ENCODE results near the gene ENTPD6. TPM values are rescaled to one million over a fixed set of nuclear protein-coding genes. Genes with fewer than 3 reads are reported as not detected.

The ENTPD6 gene
- total and polyA plus RNA-seq, 2 of the 4 experiments (the other 2 are of a cell fraction): 61.1 to 98.6 TPM

DNA sequence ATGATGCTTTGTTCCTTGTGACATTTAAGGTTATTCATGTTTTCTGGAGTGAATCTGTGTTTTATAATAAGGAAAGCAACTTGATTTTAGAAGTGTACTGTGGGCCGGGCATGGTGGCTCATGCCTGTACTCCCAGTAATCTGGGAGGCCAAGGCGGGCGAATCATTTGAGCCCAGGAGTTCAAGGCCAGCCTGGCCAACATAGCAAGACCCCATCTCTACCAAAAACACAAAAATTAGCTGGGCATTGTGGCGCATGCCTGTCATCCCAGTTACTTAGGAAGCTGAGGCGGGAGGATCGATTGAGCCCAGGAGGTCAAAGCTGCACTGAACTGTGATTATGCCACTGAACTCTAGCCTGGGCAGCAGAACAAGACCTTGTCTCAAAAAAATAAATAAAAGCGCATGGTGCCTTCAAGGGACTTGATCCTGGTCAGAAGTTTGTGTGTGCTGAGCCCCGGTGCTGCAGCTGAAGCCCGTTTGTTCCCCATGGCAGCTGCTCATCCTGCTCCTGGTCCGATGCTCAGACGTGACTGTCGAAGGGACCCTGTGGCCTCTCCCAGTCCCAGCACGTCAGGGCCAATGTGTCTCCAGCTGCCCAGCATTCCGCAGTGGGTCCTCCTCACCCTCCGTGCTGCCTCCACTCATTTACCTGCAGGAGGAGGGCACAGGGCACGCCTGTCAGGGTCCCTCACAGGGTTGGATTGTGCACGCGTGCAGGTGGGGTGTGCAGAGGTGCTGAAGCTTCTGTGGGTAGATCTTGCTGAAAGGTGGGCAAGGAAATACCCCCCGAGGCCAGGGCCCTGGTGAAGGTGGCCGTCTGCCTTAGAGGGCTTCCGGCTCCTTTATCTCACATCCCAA, 18.3 kb downstream of the ENTPD6 start:
- Histone ChIP-seq H3K27ac (ENCODE audit: insufficient read depth, low read length) (no peak overlapping the region), H3K4me1 (ENCODE audit: control insufficient read depth, insufficient read depth, low read length) (no peaks in the 10 kb centered on the region), H3K14ac (replicated peaks; ENCODE audit: low read depth, low read length) (no peak overlapping the region), H3K4ac (ENCODE audit: low read depth, low read length) (no peak overlapping the region), H4K20me1 (ENCODE audit: insufficient read depth, low read length) (no peaks in the 10 kb centered on the region), H3K36me3 (ENCODE audit: control insufficient read depth, insufficient read depth, low read length) (peaks cover 35% of the 10 kb centered on the region), H3K9me1 (ENCODE audit: insufficient read depth, low read length) (no peaks in the 10 kb centered on the region; the same call in 1 of the 2 replicates), H3K4me2 (ENCODE audit: low read depth, low read length) (no peak overlapping the region), H2BK20ac (ENCODE audit: low read depth, low read length) (no peak overlapping the region), H2BK15ac (ENCODE audit: low read depth, low read length) (no peak overlapping the region), H2AK5ac (ENCODE audit: low read depth, low read length) (no peak overlapping the region), H2BK120ac (ENCODE audit: low read depth, low read length) (no peak overlapping the region), H2AK9ac (replicated peaks; ENCODE audit: low read depth, low read length, poor library complexity) (no peak overlapping the region), H2AFZ (replicated peaks; ENCODE audit: low read length, poor library complexity) (no peak overlapping the region), H3K4me3 (ENCODE audit: insufficient read depth, low read depth, low read length) (no peak overlapping the region), H3K27me3 (ENCODE audit: control insufficient read depth, insufficient read depth, low read length) (no peaks in the 10 kb centered on the region), H3K9ac (ENCODE audit: low read depth, low read length) (no peak overlapping the region), H3K56ac (ENCODE audit: extremely low read depth, insufficient read depth, low read length) (no peak overlapping the region), H4K8ac (ENCODE audit: low read depth in 2 of 2, low read length in 2 of 2) (no peak overlapping the region), H3K9me3 (ENCODE audit: control insufficient read depth, insufficient read depth, low read length) (no peaks in the 10 kb centered on the region), H3K18ac (ENCODE audit: low read depth, low read length) (no peak overlapping the region), H4K91ac (ENCODE audit: insufficient read depth, low read depth, low read length) (no peak overlapping the region), H4K5ac (ENCODE audit: low read depth, low read length) (no peak overlapping the region), H3K23ac (ENCODE audit: low read depth, low read length) (no peak overlapping the region), H3K79me1 (ENCODE audit: low read depth in 1 of 2, low read length in 2 of 2) (peaks cover 3 to 10% of the 10 kb centered on the region in 2 experiments; a peak in 3 of 4 replicates), H2BK5ac (ENCODE audit: low read depth, low read length, poor library complexity, severe bottlenecking) (no peak overlapping the region)
- in situ Hi-C loops (cut with MboI; ENCODE audit: low sequenced_read_pairs): loop anchor here (10.0 kb wide), 2 partner anchors 51 to 171 kb away; no protein-coding TSS in a partner anchor
- DNase-seq: no peak
- 93% methylated on average over 12 of the region's 21 CpGs; no CpG with 5 or more reads in 1 of the 2 experiments for WGBS, 2 experiments (ENCODE audit: extremely low coverage in 2 of 2, insufficient read length in 1 of 2)
- no peak for ATAC-seq (ENCODE audit: low read depth)
- TF ChIP-seq MAFK (IDR thresholded peaks at IDR 0.05; ENCODE audit: low read depth, low read length) (no peak), FOS (IDR thresholded peaks at IDR 0.05; ENCODE audit: low read depth, low read length) (no peak), SMC3 (IDR thresholded peaks at IDR 0.05; ENCODE audit: low read depth, low read length) (no peak), NFE2L2 (IDR thresholded peaks at IDR 0.05; ENCODE audit: low read depth, low read length) (no peak), MXI1 (IDR thresholded peaks at IDR 0.05; ENCODE audit: borderline replicate concordance, low read depth, low read length) (no peak), BHLHE40 (IDR thresholded peaks at IDR 0.05; ENCODE audit: low read depth, low read length) (no peak), CEBPB (IDR thresholded peaks at IDR 0.05; ENCODE audit: low read depth, low read length) (no peak), RCOR1 (IDR thresholded peaks at IDR 0.05; ENCODE audit: insufficient replicate concordance, low read length) (no peak), ELK1 (IDR thresholded peaks at IDR 0.05; ENCODE audit: borderline replicate concordance, low read depth, low read length) (no peak)
- TF ChIP-seq, protein P1, sequence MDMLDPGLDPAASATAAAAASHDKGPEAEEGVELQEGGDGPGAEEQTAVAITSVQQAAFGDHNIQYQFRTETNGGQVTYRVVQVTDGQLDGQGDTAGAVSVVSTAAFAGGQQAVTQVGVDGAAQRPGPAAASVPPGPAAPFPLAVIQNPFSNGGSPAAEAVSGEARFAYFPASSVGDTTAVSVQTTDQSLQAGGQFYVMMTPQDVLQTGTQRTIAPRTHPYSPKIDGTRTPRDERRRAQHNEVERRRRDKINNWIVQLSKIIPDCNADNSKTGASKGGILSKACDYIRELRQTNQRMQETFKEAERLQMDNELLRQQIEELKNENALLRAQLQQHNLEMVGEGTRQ (IDR thresholded peaks at IDR 0.05; ENCODE audit: low read depth, low read length): no peak
- dilution Hi-C loops (cut with HindIII; ENCODE audit: low sequenced_read_pairs, unreplicated experiment): no loop called here
- ChIA-PET CTCF (no interaction called here), POLR2A (ENCODE audit: unreplicated experiment) (no interaction called here)
- intact Hi-C loops (cut with micrococcal nuclease): no loop called here
- no TSS peak for BruUV-seq (replicated peaks)

All from IMR-90 (cell line).